ENCODE measurements around the gene COQ8A. TPM values are rescaled to one million over a fixed set of nuclear protein-coding genes. Genes with fewer than 3 reads are reported as not detected.
"Not testable (repeated sequence)": the region's sequence is repeated elsewhere in the genome, so short reads cannot be mapped to it uniquely, and the experiment has no call there.

The COQ8A gene
- total and polyA plus RNA-seq, 7 experiments from 2014 or later, result 34.1 to 83.4 (median 66.3) TPM

- H3K9me3 ChIP-seq (ENCODE audit: control insufficient read depth in 2 of 3, low read length in 3 of 3), result no peaks in the 10 kb centered on the region
- POLR2A ChIA-PET, result interaction anchor here (0.8 kb wide), 2 partner anchors 15 to 645 kb away, joined by 3 read pairs; no protein-coding TSS in a partner anchor
- Mint-ChIP-seq H3K9me3 (peaks cover 0 to 6% (median 0%) of the 10 kb centered on the region in 11 donors), H3K4me1 (peaks cover 6 to 65% (median 50%) of the 10 kb centered on the region in 7 donors), H3K27ac (no peak overlapping the region), H3K36me3 (peaks cover 3 to 26% (median 15%) of the 10 kb centered on the region in 5 donors), H3K4me3 (no peak overlapping the region), H3K27me3 (no peaks in the 10 kb centered on the region)
- peaks cover 0 to 8% (median 0%) of the 10 kb centered on the region in 3 experiments for H3K36me3 ChIP-seq (ENCODE audit: control insufficient read depth in 2 of 3, insufficient read depth in 3 of 3, low read length in 3 of 3)
- CTCF ChIA-PET, result no interaction called here
- intact Hi-C loops (cut with micrococcal nuclease), result no loop called here
- DNase-seq (no peak), ATAC-seq (no peak)
- H3K4me3 ChIP-seq (ENCODE audit: low read length), result no peak overlapping the region
- H3K27ac ChIP-seq (ENCODE audit: low read depth, low read length), result no peak overlapping the region
- H3K4me1 ChIP-seq (ENCODE audit: control insufficient read depth in 2 of 2, insufficient read depth in 2 of 2, low read length in 2 of 2), result no peaks in the 10 kb centered on the region
- H3K27me3 ChIP-seq (ENCODE audit: control insufficient read depth in 2 of 2, insufficient read depth in 2 of 2, low read length in 2 of 2), result no peaks in the 10 kb centered on the region
These were observed 11.4 kb downstream of the COQ8A start for GRCh38 chr1:226951286-226952117.

- Mint-ChIP-seq H3K4me1 (peaks cover 6 to 59% (median 45%) of the 10 kb centered on the region in 7 donors), H3K9me3 (peaks cover 0 to 7% (median 0%) of the 10 kb centered on the region in 11 donors)
- POLR2A ChIA-PET, result interaction anchor here (0.6 kb wide), 1 partner anchor 123 kb away, joined by 3 read pairs; no protein-coding TSS in a partner anchor
These were observed 12.0 kb downstream of the COQ8A start for GRCh38 chr1:226952118-226952441.

DNA sequence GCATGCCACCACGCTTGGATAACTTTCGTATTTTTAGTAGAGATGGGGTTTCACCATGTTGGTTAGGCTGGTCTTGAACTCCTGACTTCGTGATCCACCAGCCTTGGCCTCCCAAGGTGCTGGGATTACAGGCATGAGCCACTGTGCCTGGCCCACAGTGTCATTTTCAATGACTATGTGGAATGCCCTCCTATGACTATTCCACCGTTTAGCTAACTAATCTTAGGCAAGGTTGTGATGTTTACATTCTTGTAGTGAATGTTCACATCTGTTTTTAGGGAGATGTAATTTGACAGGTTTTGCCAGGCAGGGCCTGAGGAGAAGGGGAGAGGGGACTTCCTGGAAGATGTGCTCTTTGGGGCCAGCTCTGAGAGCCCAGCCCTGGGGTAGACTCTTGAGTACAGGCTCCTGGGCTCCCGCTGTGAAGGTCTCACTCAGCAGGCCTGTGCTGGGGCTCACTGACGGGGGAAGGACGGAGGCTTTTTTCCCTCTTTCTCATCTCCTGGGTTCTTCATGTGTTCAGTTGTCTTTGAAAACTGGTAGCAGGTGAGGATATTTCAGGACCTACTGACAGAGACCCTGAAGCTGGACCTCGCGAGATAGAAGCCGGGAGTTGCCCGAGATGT lies 13.2 kb downstream of the COQ8A start:
- no peak for DNase-seq
- CTCF ChIA-PET, result no interaction called here
- Mint-ChIP-seq H3K36me3 (peaks cover under 1 to 30% (median 22%) of the 10 kb centered on the region in 5 donors), H3K27ac (peak overlapping the region in 3 of 9 donors; percentile 6 to 40 (median 28)), H3K9me3 (peaks cover 0 to 11% (median 0%) of the 10 kb centered on the region in 11 donors), H3K27me3 (no peaks in the 10 kb centered on the region), H3K4me3 (no peak overlapping the region), H3K4me1 (peaks cover 6 to 63% (median 52%) of the 10 kb centered on the region in 7 donors)
- no peaks in the 10 kb centered on the region for H3K9me3 ChIP-seq (ENCODE audit: control insufficient read depth in 2 of 3, low read length in 3 of 3)
- POLR2A ChIA-PET, result no interaction called here
- no peak overlapping the region for H3K27ac ChIP-seq (ENCODE audit: low read depth, low read length)
- intact Hi-C loops (cut with micrococcal nuclease), result no loop called here
- H3K36me3 ChIP-seq (ENCODE audit: control insufficient read depth in 2 of 3, insufficient read depth in 3 of 3, low read length in 3 of 3), result peaks cover 0 to 8% (median 0%) of the 10 kb centered on the region in 3 experiments
- no peak for ATAC-seq
- H3K4me1 ChIP-seq (ENCODE audit: control insufficient read depth in 2 of 2, insufficient read depth in 2 of 2, low read length in 2 of 2), result no peaks in the 10 kb centered on the region
- no peak overlapping the region for H3K4me3 ChIP-seq (ENCODE audit: low read length)
- H3K27me3 ChIP-seq (ENCODE audit: control insufficient read depth in 2 of 2, insufficient read depth in 2 of 2, low read length in 2 of 2), result no peaks in the 10 kb centered on the region

More at GRCh38 chr1:226952118-226952441, 12.0 kb downstream of the COQ8A start:
- Histone ChIP-seq H3K4me3 (ENCODE audit: low read length) (no peak overlapping the region), H3K36me3 (ENCODE audit: control insufficient read depth in 2 of 3, insufficient read depth in 3 of 3, low read length in 3 of 3) (peaks cover 0 to 8% (median 0%) of the 10 kb centered on the region in 3 experiments), H3K27me3 (ENCODE audit: control insufficient read depth in 2 of 2, insufficient read depth in 2 of 2, low read length in 2 of 2) (no peaks in the 10 kb centered on the region), H3K4me1 (ENCODE audit: control insufficient read depth in 2 of 2, insufficient read depth in 2 of 2, low read length in 2 of 2) (no peaks in the 10 kb centered on the region), H3K27ac (ENCODE audit: low read depth, low read length) (no peak overlapping the region), H3K9me3 (ENCODE audit: control insufficient read depth in 2 of 3, low read length in 3 of 3) (no peaks in the 10 kb centered on the region)
- ATAC-seq (no peak), DNase-seq (no peak)
- Mint-ChIP-seq H3K36me3 (peaks cover 3 to 26% (median 17%) of the 10 kb centered on the region in 5 donors), H3K4me3 (no peak overlapping the region), H3K27me3 (no peaks in the 10 kb centered on the region), H3K27ac (no peak overlapping the region)
- intact Hi-C loops (cut with micrococcal nuclease), result no loop called here
- CTCF ChIA-PET, result no interaction called here

DNA sequence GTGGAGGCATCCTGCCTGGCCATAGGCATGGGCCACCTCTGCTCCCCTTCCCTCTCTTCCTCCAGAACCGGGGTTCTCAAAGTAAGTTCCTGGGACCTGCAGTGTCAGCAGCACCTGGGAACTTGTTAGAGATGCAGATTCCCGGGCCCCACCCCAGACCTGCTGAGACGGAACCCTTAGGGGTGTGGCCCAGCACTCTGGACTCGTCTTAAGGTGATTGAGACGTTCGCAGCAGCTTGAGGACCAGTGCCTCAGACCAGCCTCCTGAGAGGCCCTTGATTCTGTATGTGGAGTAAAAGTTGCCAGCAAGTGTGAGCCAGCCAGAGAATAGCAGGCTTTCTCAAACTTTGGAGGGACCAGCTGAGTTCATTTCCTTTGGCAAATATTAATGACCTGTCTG lies 14.2 kb downstream of the COQ8A start:
- Mint-ChIP-seq H3K27me3 (no peaks in the 10 kb centered on the region), H3K9me3 (peaks cover 0 to 11% (median 0%) of the 10 kb centered on the region in 11 donors), H3K27ac (peak overlapping the region in 1 of 9 donors; percentile 46), H3K36me3 (peaks cover 0 to 32% (median 28%) of the 10 kb centered on the region in 5 donors), H3K4me1 (peaks cover 6 to 62% (median 50%) of the 10 kb centered on the region in 7 donors), H3K4me3 (no peak overlapping the region)
- Histone ChIP-seq H3K9me3 (ENCODE audit: control insufficient read depth in 2 of 3, low read length in 3 of 3) (no peaks in the 10 kb centered on the region), H3K27ac (ENCODE audit: low read depth, low read length) (no peak overlapping the region), H3K36me3 (ENCODE audit: control insufficient read depth in 2 of 3, insufficient read depth in 3 of 3, low read length in 3 of 3) (peaks cover 0 to 6% (median 0%) of the 10 kb centered on the region in 3 experiments), H3K27me3 (ENCODE audit: control insufficient read depth in 2 of 2, insufficient read depth in 2 of 2, low read length in 2 of 2) (no peaks in the 10 kb centered on the region), H3K4me3 (ENCODE audit: low read length) (no peak overlapping the region), H3K4me1 (ENCODE audit: control insufficient read depth in 2 of 2, insufficient read depth in 2 of 2, low read length in 2 of 2) (peaks cover 0 to 8% of the 10 kb centered on the region in 2 donors)
- ChIA-PET CTCF (no interaction called here), POLR2A (no interaction called here)
- ATAC-seq (no peak), DNase-seq (no peak)
- intact Hi-C loops (cut with micrococcal nuclease), result no loop called here

- Histone ChIP-seq H3K36me3 (ENCODE audit: control insufficient read depth in 2 of 3, insufficient read depth in 3 of 3, low read length in 3 of 3) (peaks cover 0 to 4% (median 0%) of the 10 kb centered on the region in 3 experiments), H3K9me3 (ENCODE audit: control insufficient read depth in 2 of 3, low read length in 3 of 3) (no peaks in the 10 kb centered on the region), H3K4me3 (ENCODE audit: low read length) (no peak overlapping the region), H3K4me1 (ENCODE audit: control insufficient read depth in 2 of 2, insufficient read depth in 2 of 2, low read length in 2 of 2) (peaks cover 0 to 8% of the 10 kb centered on the region in 2 donors), H3K27ac (ENCODE audit: low read depth, low read length) (no peak overlapping the region), H3K27me3 (ENCODE audit: control insufficient read depth in 2 of 2, insufficient read depth in 2 of 2, low read length in 2 of 2) (no peaks in the 10 kb centered on the region)
- ChIA-PET CTCF (no interaction called here), POLR2A (no interaction called here)
- H3K9me3 Mint-ChIP-seq, result peaks cover 0 to 14% (median 0%) of the 10 kb centered on the region in 11 donors
- no peak overlapping the region for H3K4me3 Mint-ChIP-seq
- no peaks in the 10 kb centered on the region for H3K27me3 Mint-ChIP-seq
- peaks cover 0 to 33% (median 32%) of the 10 kb centered on the region in 5 donors for H3K36me3 Mint-ChIP-seq
- no peak for ATAC-seq
- peak overlapping the region in 3 of 9 donors; percentile 6 to 46 (median 21) for H3K27ac Mint-ChIP-seq
- peaks cover 2 to 61% (median 50%) of the 10 kb centered on the region in 7 donors for H3K4me1 Mint-ChIP-seq
- intact Hi-C loops (cut with micrococcal nuclease), result no loop called here
- no peak for DNase-seq
These were observed 14.7 kb downstream of the COQ8A start for GRCh38 chr1:226954777-226955176.

DNA sequence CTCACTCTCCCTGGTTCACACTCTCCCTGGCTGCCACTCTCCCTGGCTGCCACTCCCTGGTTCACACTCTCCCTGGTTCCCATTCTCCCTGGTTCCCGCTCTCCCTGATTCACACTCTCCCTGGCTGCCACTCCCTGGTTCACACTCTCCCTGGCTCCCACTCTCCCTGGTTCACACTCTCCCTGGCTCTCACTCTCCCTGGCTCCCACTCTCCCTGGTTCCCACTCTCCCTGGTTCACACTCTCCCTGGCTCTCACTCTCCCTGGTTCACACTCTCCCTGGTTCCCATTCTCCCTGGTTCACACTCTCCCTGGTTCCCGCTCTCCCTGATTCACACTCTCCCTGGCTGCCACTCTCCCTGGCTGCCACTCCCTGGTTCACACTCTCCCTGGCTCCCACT lies 15.8 kb downstream of the COQ8A start:
- H3K36me3 ChIP-seq (ENCODE audit: control insufficient read depth in 2 of 3, insufficient read depth in 3 of 3, low read length in 3 of 3); H3K27ac Mint-ChIP-seq; H3K4me3 ChIP-seq (ENCODE audit: low read length); DNase-seq; H3K4me1 ChIP-seq (ENCODE audit: control insufficient read depth in 2 of 2, insufficient read depth in 2 of 2, low read length in 2 of 2); intact Hi-C loops (cut with micrococcal nuclease); H3K27me3 ChIP-seq (ENCODE audit: control insufficient read depth in 2 of 2, insufficient read depth in 2 of 2, low read length in 2 of 2); ATAC-seq; POLR2A ChIA-PET; H3K4me3 Mint-ChIP-seq; H3K27me3 Mint-ChIP-seq; H3K9me3 ChIP-seq (ENCODE audit: control insufficient read depth in 2 of 3, low read length in 3 of 3); H3K27ac ChIP-seq (ENCODE audit: low read depth, low read length); CTCF ChIA-PET: not testable (repeated sequence)
- Mint-ChIP-seq H3K4me1 (peaks cover 2 to 55% (median 47%) of the 10 kb centered on the region in 7 donors), H3K36me3 (peaks cover 0 to 34% (median 32%) of the 10 kb centered on the region in 5 donors), H3K9me3 (peaks cover 0 to 19% (median 0%) of the 10 kb centered on the region in 11 donors)
